Loucy (cell line): ENCODE data around the gene HGFAC.

ENCODE experiments used
- H2AFZ ChIP-seq: fragments of 200-600 bp; sonication (generic); 2 replicates; pipeline ENCODE4 v1.6.0; 2016; ENCODE audit warnings: antibody characterized with exemption, mild to moderate bottlenecking, low read length, moderate library complexity
- H3F3A ChIP-seq: fragments of 200-600 bp; 2 replicates; pipeline ENCODE4 v1.6.0; 2016; ENCODE audit warnings: antibody characterized with exemption, low read depth, mild to moderate bottlenecking
- H3K27me3 ChIP-seq: fragments of 200-600 bp; sonication (generic); 2 replicates; pipeline ENCODE4 v1.6.1; 2014; ENCODE audit warnings: low read length, mild to moderate bottlenecking; ENCODE audit not compliant: insufficient read depth, poor library complexity, severe bottlenecking
- H3K36me3 ChIP-seq: fragments of 200-600 bp; sonication (generic); 2 replicates; pipeline ENCODE4 v1.6.1; 2016; ENCODE audit warnings: low read length; ENCODE audit not compliant: insufficient read depth
- H3K4me1 ChIP-seq: fragments of 200-600 bp; sonication (generic); 2 replicates; pipeline ENCODE4 v1.5.1; 2014; ENCODE audit warnings: low read length, mild to moderate bottlenecking; ENCODE audit not compliant: insufficient read depth, poor library complexity, severe bottlenecking
- H3K4me2 ChIP-seq: fragments of 200-600 bp; sonication (generic); 2 replicates; pipeline ENCODE4 v1.6.0; 2014; ENCODE audit warnings: antibody characterized with exemption, low read length, low read depth, mild to moderate bottlenecking; ENCODE audit not compliant: poor library complexity, severe bottlenecking
- H3K4me3 ChIP-seq: fragments of 200-600 bp; sonication (generic); 2 replicates; pipeline ENCODE4 v1.5.1; 2014; ENCODE audit warnings: low read length, mild to moderate bottlenecking, mixed read lengths; ENCODE audit not compliant: poor library complexity, severe bottlenecking
- H3K79me2 ChIP-seq: fragments of 200-600 bp; sonication (generic); 2 replicates; pipeline ENCODE4 v1.6.1; 2014; ENCODE audit warnings: low read length; ENCODE audit not compliant: insufficient read depth
- H3K9ac ChIP-seq: fragments of 200-600 bp; sonication (generic); 2 replicates; pipeline ENCODE4 v1.6.0; 2014; ENCODE audit warnings: mild to moderate bottlenecking, low read depth, low read length, moderate library complexity; ENCODE audit not compliant: poor library complexity, severe bottlenecking
- H3K9me2 ChIP-seq: fragments of 200-600 bp; sonication (generic); replicated peaks from 2 replicates; pipeline ENCODE4 v1.6.1; 2016; ENCODE audit warnings: low read depth, low read length, mixed read lengths
- H3K9me3 ChIP-seq: fragments of 200-600 bp; sonication (generic); 2 replicates; pipeline ENCODE4 v1.6.1; 2014; ENCODE audit warnings: mild to moderate bottlenecking, antibody characterized with exemption, low read length, low read depth; ENCODE audit not compliant: insufficient read depth
- H4K20me1 ChIP-seq: fragments of 200-600 bp; sonication (generic); 2 replicates; pipeline ENCODE4 v1.6.0; 2014; ENCODE audit warnings: antibody characterized with exemption, low read length, mild to moderate bottlenecking; ENCODE audit not compliant: insufficient read depth, poor library complexity, severe bottlenecking
- CTCF ChIP-seq: fragments of 200-600 bp; sonication (generic); conservative IDR thresholded peaks from 2 replicates; pipeline ENCODE4 v1.5.1; 2014; ENCODE audit warnings: mild to moderate bottlenecking, antibody characterized with exemption, low read length
- EZH2phosphoT487 ChIP-seq: fragments of 200-600 bp; IDR thresholded peaks from 2 replicates; pipeline ENCODE4 v1.6.1; 2018; ENCODE audit warnings: antibody characterized with exemption, mild to moderate bottlenecking, moderate library complexity, borderline replicate concordance

The HGFAC gene

GRCh38 chr4:3476341-3476747 is 34.6 kb downstream of the HGFAC start:
- TF ChIP-seq CTCF (no peak), EZH2phosphoT487 (no peak)
- H3K4me1 ChIP-seq = no peaks in the 10 kb centered on the region
- no peak overlapping the region for H2AFZ ChIP-seq
- no peak overlapping the region for H3K4me2 ChIP-seq
- no peaks in the 10 kb centered on the region for H3K27me3 ChIP-seq
- H4K20me1 ChIP-seq = no peaks in the 10 kb centered on the region
- no peaks in the 10 kb centered on the region for H3F3A ChIP-seq
- H3K36me3 ChIP-seq = no peaks in the 10 kb centered on the region
- H3K4me3 ChIP-seq = no peak overlapping the region
- no peak overlapping the region for H3K9ac ChIP-seq
- no peaks in the 10 kb centered on the region for H3K9me3 ChIP-seq
- H3K9me2 ChIP-seq = no peaks in the 10 kb centered on the region
- H3K79me2 ChIP-seq = no peaks in the 10 kb centered on the region

GRCh38 chr4:3476936-3477749 is 35.4 kb downstream of the HGFAC start:
- no peaks in the 10 kb centered on the region for H3K36me3 ChIP-seq
- H3K79me2 ChIP-seq = no peaks in the 10 kb centered on the region
- no peaks in the 10 kb centered on the region for H3K9me3 ChIP-seq
- H3K4me2 ChIP-seq = no peak overlapping the region
- no peaks in the 10 kb centered on the region for H4K20me1 ChIP-seq
- no peak overlapping the region for H3K4me3 ChIP-seq
- H2AFZ ChIP-seq = no peak overlapping the region
- no peak overlapping the region for H3K9ac ChIP-seq
- no peaks in the 10 kb centered on the region for H3F3A ChIP-seq
- no peaks in the 10 kb centered on the region for H3K27me3 ChIP-seq
- TF ChIP-seq CTCF = no peak
- TF ChIP-seq EZH2phosphoT487 = no peak
- no peaks in the 10 kb centered on the region for H3K9me2 ChIP-seq
- no peaks in the 10 kb centered on the region for H3K4me1 ChIP-seq

- no peaks in the 10 kb centered on the region for H3K36me3 ChIP-seq
- H3K27me3 ChIP-seq = no peaks in the 10 kb centered on the region
- H3K9me3 ChIP-seq = no peaks in the 10 kb centered on the region
- no peaks in the 10 kb centered on the region for H3K9me2 ChIP-seq
- no peak overlapping the region for H3K9ac ChIP-seq
- H4K20me1 ChIP-seq = no peaks in the 10 kb centered on the region
- TF ChIP-seq CTCF = no peak
- no peak for TF ChIP-seq EZH2phosphoT487
- H3F3A ChIP-seq = no peaks in the 10 kb centered on the region
- no peak overlapping the region for H3K4me2 ChIP-seq
- no peaks in the 10 kb centered on the region for H3K79me2 ChIP-seq
- no peak overlapping the region for H3K4me3 ChIP-seq
- H3K4me1 ChIP-seq = no peaks in the 10 kb centered on the region
- no peak overlapping the region for H2AFZ ChIP-seq
These were observed 36.1 kb downstream of the HGFAC start for GRCh38 chr4:3477750-3478430.
